Activated naive CD8-positive, alpha-beta T cell treated with anti-CD3 and anti-CD28 coated beads for 36 hours (primary cell): ENCODE measurements around the gene LIN7A. TPM values are rescaled to one million over a fixed set of nuclear protein-coding genes. Genes with fewer than 3 reads are reported as not detected.
"Not testable (repeated sequence)": the region's sequence is repeated elsewhere in the genome, so short reads cannot be mapped to it uniquely, and the experiment has no call there.

Source experiments
- DNase-seq: peaks from one replicate; pipeline ENCODE4 v3.0.0; 2021
- H3K27ac Mint-ChIP-seq: one replicate; pipeline ENCODE4 v1.8.0; 2022; ENCODE audit warnings: mild to moderate bottlenecking, moderate library complexity, mixed read lengths
- H3K27me3 Mint-ChIP-seq: one replicate; pipeline ENCODE4 v1.8.0; 2022; ENCODE audit warnings: mild to moderate bottlenecking, mixed read lengths
- H3K36me3 Mint-ChIP-seq: one replicate; pipeline ENCODE4 v1.8.0; 2021; ENCODE audit warnings: mild to moderate bottlenecking, mixed read lengths
- H3K4me1 Mint-ChIP-seq: one replicate; pipeline ENCODE4 v1.8.0; 2021; ENCODE audit warnings: mixed read lengths
- H3K4me3 Mint-ChIP-seq: one replicate; pipeline ENCODE4 v1.8.0; 2022; ENCODE audit warnings: mild to moderate bottlenecking, moderate library complexity, mixed read lengths
- H3K9me3 Mint-ChIP-seq: one replicate; pipeline ENCODE4 v1.8.0; 2022; ENCODE audit warnings: mixed read lengths
- total RNA-seq, 2 experiments: library from RNA; stranded (reverse); gene quantifications; one replicate each; pipeline ENCODE4 v1.2.3, GENCODE V29; 2021

LIN7A gene
- total RNA-seq, 2 experiments from 2014 or later = not detected

DNA sequence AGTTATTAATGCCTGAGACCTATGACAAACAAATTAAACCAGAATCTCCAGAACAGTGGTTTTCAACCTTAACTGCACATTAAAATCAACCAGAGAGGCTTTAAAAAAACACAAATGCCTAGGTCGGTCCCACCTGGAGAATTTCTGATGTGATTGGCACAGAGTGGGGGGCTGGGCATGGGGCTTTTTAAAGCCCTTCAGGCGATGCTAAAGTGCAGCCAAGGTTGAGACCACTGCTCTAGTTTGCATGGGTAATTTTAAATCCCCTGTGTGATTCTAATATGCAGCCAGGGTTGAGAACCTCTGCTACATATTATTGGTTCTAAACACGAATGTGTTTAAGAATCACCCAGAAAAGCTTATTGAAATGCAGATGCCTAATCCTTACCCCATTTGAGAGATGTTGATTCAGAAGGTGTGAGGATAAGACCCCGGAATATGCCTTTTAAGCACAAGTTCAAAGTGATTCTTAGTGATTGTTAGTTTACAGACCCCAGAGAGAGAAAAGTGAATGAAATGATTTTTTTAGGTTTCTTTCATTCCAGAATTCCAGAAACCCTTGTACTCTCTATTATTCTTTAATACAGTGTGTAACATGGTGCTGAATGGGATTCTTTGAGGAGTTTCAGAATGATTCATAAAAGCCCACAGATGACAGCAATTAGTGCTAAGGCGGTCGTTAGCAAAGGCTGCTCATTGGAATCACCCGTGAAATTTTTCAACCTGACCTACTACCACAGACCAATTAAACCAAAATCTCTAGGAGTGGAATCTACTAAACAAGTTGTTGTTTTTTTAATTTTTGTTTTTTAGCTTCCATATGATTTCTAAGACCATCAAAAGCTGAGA, 44.9 kb downstream of the LIN7A start:
- H3K36me3 Mint-ChIP-seq = no peaks in the 10 kb centered on the region
- no peak overlapping the region for H3K4me3 Mint-ChIP-seq
- no peak overlapping the region for H3K27ac Mint-ChIP-seq
- no peaks in the 10 kb centered on the region for H3K27me3 Mint-ChIP-seq
- H3K4me1 Mint-ChIP-seq = no peaks in the 10 kb centered on the region
- no peak for DNase-seq
- peaks cover 3% of the 10 kb centered on the region for H3K9me3 Mint-ChIP-seq

DNA sequence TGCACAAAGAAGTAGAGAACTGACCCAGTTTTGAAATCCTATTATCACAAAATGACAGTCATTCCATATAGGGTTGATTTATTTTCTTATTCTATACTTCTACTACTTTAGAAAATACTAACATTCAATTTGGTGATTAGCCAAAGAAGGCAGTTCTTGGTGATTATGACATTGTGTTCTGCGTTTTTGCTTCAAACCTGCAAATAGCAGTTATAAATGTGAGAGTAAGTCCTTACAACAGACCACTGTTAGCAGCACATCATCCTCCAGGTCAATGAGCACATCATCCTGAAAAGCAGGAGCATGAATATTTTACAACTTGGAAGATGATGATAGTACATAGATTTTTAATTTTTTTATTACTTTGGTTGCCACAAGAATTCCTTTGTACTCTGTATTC, 53.1 kb downstream of the LIN7A start:
- no peaks in the 10 kb centered on the region for H3K4me1 Mint-ChIP-seq
- no peak overlapping the region for H3K27ac Mint-ChIP-seq

DNA sequence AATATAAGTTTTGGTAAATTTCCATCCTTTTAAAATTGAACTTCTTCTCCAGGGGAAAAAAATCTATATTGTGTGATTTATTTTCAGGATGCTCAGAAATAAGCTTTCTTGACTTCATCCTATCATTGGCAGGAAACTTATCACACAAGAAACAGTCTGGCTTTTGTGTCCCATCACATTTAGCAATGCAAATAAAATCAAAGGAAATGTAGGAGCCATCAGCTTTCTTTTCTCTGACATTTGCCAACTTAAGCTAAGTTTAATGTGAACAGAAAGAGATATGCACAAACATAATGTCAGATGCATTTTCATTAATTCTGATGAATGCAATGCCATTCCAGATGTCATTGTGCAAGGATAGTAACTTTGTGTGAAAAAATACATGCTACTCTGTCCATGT, 56.6 kb downstream of the LIN7A start:
- DNase-seq = no peak
- no peaks in the 10 kb centered on the region for H3K4me1 Mint-ChIP-seq
- H3K4me3 Mint-ChIP-seq = no peak overlapping the region
- H3K27me3 Mint-ChIP-seq = no peaks in the 10 kb centered on the region
- no peaks in the 10 kb centered on the region for H3K36me3 Mint-ChIP-seq
- peaks cover 3% of the 10 kb centered on the region for H3K9me3 Mint-ChIP-seq
- H3K27ac Mint-ChIP-seq = no peak overlapping the region

More for the DNA sequence above, 53.1 kb downstream of the LIN7A start:
- peaks cover 3% of the 10 kb centered on the region for H3K9me3 Mint-ChIP-seq
- no peaks in the 10 kb centered on the region for H3K27me3 Mint-ChIP-seq
- H3K36me3 Mint-ChIP-seq = no peaks in the 10 kb centered on the region
- no peak for DNase-seq
- H3K4me3 Mint-ChIP-seq = no peak overlapping the region

DNA sequence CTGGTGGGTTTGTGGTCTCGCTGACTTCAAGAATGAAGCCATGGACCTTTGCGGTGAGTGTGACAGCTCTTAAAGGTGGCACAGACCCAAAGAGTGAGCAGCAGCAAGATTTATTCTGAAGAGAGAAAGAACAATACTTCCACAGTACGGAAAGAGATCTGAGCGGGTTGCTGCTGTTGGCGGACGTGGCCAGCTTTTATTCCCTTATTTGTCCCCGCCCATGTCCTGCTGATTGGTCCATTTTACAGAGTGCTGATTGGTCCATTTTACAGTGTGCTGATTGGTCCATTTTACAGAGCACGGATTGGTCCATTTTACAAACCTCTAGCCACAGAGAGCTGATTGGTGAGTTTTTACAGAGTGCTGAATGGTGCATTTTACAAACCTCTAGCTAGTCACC, 59.3 kb downstream of the LIN7A start:
- not testable (repeated sequence) for H3K36me3 Mint-ChIP-seq, H3K9me3 Mint-ChIP-seq, H3K27ac Mint-ChIP-seq, H3K27me3 Mint-ChIP-seq, H3K4me1 Mint-ChIP-seq, H3K4me3 Mint-ChIP-seq, DNase-seq

DNA sequence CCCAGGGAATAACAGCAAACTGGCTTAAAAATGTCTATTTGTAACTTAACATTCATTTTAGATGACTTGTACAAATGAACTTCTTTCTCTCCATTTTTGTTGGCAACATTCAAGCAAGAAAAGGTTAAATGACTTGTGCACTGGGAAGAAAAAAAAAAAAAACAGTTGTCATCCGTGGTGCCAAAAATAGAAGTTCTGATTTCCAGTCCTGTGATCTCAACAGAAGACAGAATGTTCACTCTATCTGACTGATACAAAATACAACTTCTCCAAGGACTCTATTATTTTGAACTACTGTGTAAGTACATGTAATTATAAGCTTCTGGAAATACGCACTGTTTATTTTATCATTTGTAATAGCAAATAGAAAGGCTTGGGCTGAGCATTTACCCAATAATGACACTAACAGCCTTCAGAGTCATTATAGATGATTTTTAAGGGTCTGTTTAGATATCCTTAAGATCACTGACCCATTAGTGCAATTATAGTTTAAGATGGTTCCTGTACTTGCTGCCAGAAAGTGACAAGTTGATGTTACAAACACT, 59.9 kb downstream of the LIN7A start:
- Mint-ChIP-seq H3K4me3 (no peak overlapping the region), H3K27me3 (no peaks in the 10 kb centered on the region), H3K4me1 (no peaks in the 10 kb centered on the region), H3K36me3 (no peaks in the 10 kb centered on the region), H3K27ac (no peak overlapping the region), H3K9me3 (peaks cover 1% of the 10 kb centered on the region)
- no peak for DNase-seq

DNA sequence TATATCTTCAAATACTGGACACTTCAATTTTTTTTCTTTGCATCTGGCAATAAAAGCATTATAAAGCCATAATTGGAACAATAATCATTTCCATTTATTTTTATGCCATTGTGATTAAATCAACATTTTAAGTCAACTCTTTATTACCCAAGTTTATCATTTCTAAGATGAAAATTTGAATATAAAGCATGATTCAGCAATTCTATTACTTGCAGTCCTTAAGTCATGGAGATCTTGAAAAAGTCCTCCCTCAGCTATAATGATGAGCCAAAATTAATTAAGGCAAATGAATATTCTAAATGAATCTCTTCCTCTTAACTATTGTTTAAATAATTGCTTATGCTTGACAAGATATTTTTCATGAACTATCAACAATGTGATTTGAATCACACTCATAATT, 65.7 kb downstream of the LIN7A start:
- Mint-ChIP-seq H3K27ac (no peak overlapping the region), H3K36me3 (no peaks in the 10 kb centered on the region), H3K9me3 (no peaks in the 10 kb centered on the region), H3K27me3 (no peaks in the 10 kb centered on the region), H3K4me1 (no peaks in the 10 kb centered on the region), H3K4me3 (no peak overlapping the region)
- no peak for DNase-seq

DNA sequence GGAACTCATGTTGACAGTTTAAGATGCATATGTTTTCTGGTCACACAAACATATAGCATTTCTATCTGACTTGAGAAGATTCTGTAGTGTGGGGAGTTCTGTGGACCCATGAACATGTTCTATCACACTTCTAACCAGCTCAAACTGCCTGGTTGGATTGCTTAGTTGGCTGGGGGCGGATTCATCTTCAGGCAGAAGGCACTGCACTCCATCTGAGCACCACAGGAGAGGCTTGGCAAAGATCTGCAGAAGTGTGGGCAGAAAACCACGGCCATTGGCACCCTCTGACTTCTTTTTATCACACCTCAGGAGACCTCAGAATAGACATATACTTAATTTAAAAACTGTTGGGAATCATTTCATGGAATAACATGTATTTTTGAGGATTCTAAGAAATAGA, 68.5 kb downstream of the LIN7A start:
- H3K27me3 Mint-ChIP-seq = no peaks in the 10 kb centered on the region
- H3K4me3 Mint-ChIP-seq = no peak overlapping the region
- H3K9me3 Mint-ChIP-seq = no peaks in the 10 kb centered on the region
- no peaks in the 10 kb centered on the region for H3K36me3 Mint-ChIP-seq
- no peaks in the 10 kb centered on the region for H3K4me1 Mint-ChIP-seq
- no peak for DNase-seq
- no peak overlapping the region for H3K27ac Mint-ChIP-seq

DNA sequence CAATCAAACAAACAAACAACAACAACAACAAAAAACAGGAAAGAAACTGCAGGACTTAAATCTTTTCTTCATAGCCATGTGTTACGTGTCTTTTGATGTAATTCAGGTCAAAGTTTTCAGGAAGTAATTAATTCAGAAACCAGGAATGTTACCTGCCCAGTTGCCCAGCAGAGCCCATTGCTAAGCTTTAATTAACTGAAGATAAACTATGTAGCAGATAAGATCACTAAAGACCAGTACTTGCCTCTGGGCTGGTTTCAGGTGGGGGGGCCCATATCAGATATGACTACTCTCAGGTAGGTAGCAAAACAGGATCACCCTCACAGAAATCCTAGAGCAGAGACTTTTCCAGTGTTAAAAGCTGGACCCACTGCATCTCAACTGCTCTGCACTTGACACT, 69.2 kb downstream of the LIN7A start:
- Mint-ChIP-seq H3K4me1 (no peaks in the 10 kb centered on the region), H3K27ac (no peak overlapping the region), H3K4me3 (no peak overlapping the region), H3K9me3 (no peaks in the 10 kb centered on the region), H3K27me3 (no peaks in the 10 kb centered on the region), H3K36me3 (no peaks in the 10 kb centered on the region)
- no peak for DNase-seq

DNA sequence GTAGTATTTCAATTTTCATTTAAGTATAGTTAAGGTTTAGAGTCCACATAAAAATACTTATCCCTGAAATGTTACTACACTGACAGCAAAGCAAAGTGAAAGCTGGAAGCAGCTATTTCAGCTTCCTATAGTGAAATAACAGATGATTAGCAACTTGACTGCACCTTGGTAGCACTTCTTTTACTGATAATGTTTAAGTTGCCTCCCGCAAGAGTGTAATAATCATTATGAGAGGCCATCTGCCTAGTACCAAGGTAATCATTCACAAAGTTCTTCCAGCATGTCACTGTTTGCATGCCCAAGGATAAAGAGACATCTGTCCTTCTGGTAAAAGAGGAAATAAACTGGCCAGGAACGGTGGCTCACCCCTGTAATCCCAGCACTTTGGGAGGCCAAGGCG, 69.8 kb downstream of the LIN7A start:
- Mint-ChIP-seq H3K27me3 (no peaks in the 10 kb centered on the region), H3K4me3 (no peak overlapping the region), H3K4me1 (no peaks in the 10 kb centered on the region), H3K9me3 (no peaks in the 10 kb centered on the region), H3K27ac (no peak overlapping the region), H3K36me3 (no peaks in the 10 kb centered on the region)
- no peak for DNase-seq

DNA sequence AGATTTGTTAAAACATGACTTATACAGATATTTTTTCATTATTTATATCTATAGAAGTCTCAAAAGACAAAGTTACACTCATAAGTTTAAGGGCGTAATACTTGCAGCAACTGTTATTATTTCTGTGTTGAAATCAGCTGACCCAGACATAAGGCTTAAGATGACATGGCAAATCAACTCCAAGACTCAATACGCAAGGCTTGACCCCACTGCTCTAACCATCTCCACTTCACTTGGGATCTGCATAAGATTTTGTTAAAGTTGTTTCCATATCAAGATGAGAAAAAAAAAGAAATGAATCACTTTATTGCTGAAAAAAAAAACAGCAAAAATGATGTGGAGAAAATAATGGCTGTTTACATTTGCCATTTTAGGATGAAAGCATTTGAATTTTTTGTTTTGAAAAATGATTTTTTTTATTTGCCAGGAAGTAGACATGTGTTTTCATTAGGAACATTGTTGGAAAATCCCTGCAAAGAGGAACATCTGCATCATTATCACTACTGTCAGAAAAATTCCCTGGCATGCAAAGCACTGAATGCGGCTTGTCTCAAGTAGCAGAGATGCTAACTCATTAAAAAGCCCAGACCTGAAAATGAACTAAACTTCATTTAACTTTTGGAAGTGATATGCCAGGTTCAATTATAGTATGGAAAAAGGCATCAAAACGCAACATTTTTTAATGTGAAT, 73.5 kb downstream of the LIN7A start:
- Mint-ChIP-seq H3K9me3 (no peaks in the 10 kb centered on the region), H3K27me3 (no peaks in the 10 kb centered on the region), H3K4me1 (no peaks in the 10 kb centered on the region), H3K36me3 (no peaks in the 10 kb centered on the region), H3K4me3 (no peak overlapping the region), H3K27ac (no peak overlapping the region)
- DNase-seq = no peak

DNA sequence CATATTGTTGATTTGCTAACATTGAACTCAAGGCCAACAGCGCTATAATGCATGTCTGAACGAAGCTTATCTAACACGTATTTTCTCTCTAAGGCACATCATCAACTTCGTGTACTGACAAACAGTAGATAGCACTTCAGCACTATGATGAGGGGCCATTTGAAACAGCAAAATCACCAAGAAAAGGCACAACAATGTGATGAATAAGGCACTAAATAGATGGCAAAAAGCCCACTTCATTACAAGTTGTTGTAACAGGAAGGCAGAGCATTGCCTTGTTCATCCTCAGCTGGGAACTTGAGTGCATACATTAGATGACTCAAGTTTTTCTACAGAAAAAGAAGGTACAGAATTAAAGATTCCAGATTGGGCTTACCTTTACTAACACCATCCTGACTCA, 75.2 kb downstream of the LIN7A start:
- H3K27me3 Mint-ChIP-seq = no peaks in the 10 kb centered on the region
- H3K4me1 Mint-ChIP-seq = no peaks in the 10 kb centered on the region
- DNase-seq = no peak
- no peaks in the 10 kb centered on the region for H3K36me3 Mint-ChIP-seq
- no peak overlapping the region for H3K4me3 Mint-ChIP-seq
- no peaks in the 10 kb centered on the region for H3K9me3 Mint-ChIP-seq
- H3K27ac Mint-ChIP-seq = no peak overlapping the region

DNA sequence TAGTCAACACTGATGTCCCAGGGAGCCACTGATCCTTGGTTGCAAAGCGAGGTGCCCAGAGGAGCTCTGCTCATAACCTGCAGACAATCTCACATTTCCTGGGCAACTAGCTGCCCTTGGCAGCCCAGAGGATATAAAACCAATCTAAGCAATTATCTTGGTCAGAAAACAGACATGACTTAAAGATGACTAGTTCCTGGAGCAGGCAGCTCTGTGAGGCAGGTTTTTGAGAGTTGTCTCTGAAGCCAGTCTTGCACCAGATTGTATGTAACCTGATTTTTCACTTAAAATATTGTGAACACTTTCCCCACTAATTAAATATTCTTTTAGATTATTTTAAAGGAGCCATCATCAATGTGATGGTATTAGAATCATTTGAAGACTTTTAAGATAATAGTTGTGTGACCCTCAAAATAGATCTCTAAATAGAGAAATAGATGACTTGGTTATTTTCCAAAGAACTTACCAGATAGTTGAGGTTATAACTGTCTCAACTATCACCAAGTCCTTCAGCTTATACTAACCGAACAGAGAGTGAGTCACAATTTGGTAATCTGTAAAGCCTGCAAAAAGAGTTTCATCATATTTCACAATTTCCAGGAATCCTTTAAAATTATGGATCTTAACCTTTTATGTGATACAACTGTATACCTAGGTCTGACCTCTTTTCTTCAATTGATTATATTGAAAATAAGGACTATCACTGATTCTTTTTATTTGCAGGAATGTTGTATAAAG, 75.9 kb downstream of the LIN7A start:
- Mint-ChIP-seq H3K36me3 (no peaks in the 10 kb centered on the region), H3K4me1 (no peaks in the 10 kb centered on the region), H3K27me3 (no peaks in the 10 kb centered on the region), H3K4me3 (no peak overlapping the region), H3K27ac (no peak overlapping the region), H3K9me3 (no peaks in the 10 kb centered on the region)
- DNase-seq = no peak

DNA sequence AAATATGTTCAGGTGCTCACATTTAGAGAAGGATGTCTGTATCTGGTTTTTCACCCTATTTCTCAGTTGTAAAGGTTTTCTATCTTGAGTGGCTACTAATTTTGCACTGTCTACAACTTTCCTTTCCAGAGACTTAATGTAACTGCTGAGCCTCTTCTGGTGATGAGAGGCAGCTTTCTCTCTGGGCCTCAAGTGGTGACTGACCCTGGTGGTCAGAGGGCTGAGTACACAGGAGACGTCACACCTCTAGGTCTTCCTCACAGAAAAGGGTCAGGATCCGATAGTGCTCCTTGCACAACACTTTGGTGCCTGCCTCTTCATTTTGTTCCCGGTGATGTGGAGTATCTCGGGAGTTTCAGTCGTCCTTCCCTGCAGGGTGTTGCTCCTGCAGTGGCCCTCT, 76.8 kb downstream of the LIN7A start:
- no peaks in the 10 kb centered on the region for H3K36me3 Mint-ChIP-seq
- no peaks in the 10 kb centered on the region for H3K27me3 Mint-ChIP-seq
- H3K9me3 Mint-ChIP-seq = no peaks in the 10 kb centered on the region
- no peak overlapping the region for H3K4me3 Mint-ChIP-seq
- H3K27ac Mint-ChIP-seq = no peak overlapping the region
- no peak for DNase-seq
- H3K4me1 Mint-ChIP-seq = no peaks in the 10 kb centered on the region

DNA sequence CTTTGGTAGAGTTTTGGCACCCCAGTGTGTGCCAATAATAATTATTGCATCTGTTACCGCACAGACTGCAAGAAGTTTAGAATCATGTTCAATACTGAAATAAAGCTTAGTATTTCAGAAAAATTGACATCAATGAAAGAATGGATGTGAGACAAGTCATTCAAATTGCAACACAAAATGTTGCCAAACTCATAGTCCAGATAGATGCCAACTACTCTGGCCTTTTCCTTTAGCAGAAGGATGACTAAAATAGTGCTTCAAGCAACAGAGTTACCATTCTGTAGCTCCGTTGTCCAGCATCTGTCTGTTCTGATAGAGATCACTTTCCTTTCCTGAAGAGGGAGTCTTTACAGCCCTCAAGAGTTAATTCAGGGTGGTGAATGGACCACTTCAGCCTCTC, 77.5 kb downstream of the LIN7A start:
- no peak for DNase-seq
- Mint-ChIP-seq H3K4me3 (no peak overlapping the region), H3K4me1 (no peaks in the 10 kb centered on the region), H3K27me3 (no peaks in the 10 kb centered on the region), H3K36me3 (no peaks in the 10 kb centered on the region), H3K27ac (no peak overlapping the region), H3K9me3 (no peaks in the 10 kb centered on the region)

DNA sequence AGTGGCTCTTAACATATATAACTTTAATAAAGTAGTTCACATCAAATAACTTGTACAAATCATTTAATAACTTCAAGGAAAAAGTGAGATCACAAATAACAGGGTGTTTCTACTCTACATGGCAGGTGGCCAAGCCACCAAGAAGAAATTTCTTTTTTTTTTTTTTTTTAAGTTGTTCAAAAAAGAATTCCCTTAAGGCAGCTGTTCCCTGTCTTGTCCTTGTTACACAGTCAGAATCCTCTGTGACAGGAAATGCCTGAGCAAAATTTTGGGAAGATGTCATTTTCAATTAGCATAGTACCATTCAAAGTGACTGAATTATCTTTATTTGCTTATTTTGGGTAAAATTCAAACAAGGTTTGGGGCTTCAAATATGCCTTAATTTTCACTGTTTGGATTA, 79.4 kb downstream of the LIN7A start:
- no peak overlapping the region for H3K27ac Mint-ChIP-seq
- DNase-seq = no peak
- H3K4me3 Mint-ChIP-seq = no peak overlapping the region
- H3K4me1 Mint-ChIP-seq = no peaks in the 10 kb centered on the region
- H3K36me3 Mint-ChIP-seq = no peaks in the 10 kb centered on the region
- H3K9me3 Mint-ChIP-seq = no peaks in the 10 kb centered on the region
- H3K27me3 Mint-ChIP-seq = no peaks in the 10 kb centered on the region
